ENCODE measurements around the gene KIR3DL2.
"Not testable (repeated sequence)": the region's sequence is repeated elsewhere in the genome, so short reads cannot be mapped to it uniquely, and the experiment has no call there.

DNA sequence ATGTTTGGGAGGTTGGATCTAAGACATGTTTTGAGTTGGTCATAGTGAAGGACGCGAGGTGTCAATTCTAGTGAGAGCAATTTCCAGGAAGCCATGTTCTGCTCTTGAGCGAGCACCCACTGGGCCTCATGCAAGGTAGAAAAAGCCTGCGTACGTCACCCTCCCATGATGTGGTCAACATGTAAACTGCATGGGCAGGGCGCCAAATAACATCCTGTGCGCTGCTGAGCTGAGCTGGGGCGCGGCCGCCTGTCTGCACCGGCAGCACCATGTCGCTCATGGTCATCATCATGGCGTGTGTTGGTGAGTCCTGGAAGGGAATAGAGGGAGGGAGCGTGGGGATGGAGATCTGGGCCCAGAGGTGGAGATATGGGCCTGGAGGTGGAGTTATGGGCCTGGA is 17.7 kb upstream of the KIR3DL2 start, which contains the start of gene KIR2DS4:
- not testable (repeated sequence) for TF ChIP-seq RFX5 (IDR thresholded peaks at IDR 0.05; ENCODE audit: low read length); JUND (IDR thresholded peaks at IDR 0.05); NFIC (IDR thresholded peaks at IDR 0.05; ENCODE audit: borderline replicate concordance); POLR2AphosphoS5 (IDR thresholded peaks at IDR 0.05; ENCODE audit: low read depth, low read length); SIN3A (IDR thresholded peaks at IDR 0.05; ENCODE audit: borderline replicate concordance, low read depth, low read length); EZH2phosphoT487 (IDR thresholded peaks at IDR 0.05; ENCODE audit: borderline replicate concordance, low read depth); YY1 (IDR thresholded peaks at IDR 0.05; ENCODE audit: low read depth); MEF2A (IDR thresholded peaks at IDR 0.05; ENCODE audit: borderline replicate concordance, low read depth)
- TF ChIP-seq, protein P1, sequence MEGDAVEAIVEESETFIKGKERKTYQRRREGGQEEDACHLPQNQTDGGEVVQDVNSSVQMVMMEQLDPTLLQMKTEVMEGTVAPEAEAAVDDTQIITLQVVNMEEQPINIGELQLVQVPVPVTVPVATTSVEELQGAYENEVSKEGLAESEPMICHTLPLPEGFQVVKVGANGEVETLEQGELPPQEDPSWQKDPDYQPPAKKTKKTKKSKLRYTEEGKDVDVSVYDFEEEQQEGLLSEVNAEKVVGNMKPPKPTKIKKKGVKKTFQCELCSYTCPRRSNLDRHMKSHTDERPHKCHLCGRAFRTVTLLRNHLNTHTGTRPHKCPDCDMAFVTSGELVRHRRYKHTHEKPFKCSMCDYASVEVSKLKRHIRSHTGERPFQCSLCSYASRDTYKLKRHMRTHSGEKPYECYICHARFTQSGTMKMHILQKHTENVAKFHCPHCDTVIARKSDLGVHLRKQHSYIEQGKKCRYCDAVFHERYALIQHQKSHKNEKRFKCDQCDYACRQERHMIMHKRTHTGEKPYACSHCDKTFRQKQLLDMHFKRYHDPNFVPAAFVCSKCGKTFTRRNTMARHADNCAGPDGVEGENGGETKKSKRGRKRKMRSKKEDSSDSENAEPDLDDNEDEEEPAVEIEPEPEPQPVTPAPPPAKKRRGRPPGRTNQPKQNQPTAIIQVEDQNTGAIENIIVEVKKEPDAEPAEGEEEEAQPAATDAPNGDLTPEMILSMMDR (IDR thresholded peaks at IDR 0.05): not testable (repeated sequence)
